ENCODE results near the gene FEZ2.

Gene FEZ2

GRCh38 chr2:36577884-36578283 lies 20.1 kb downstream of the FEZ2 start:
- peaks cover 14% of the 10 kb centered on the region for H3K4me1 Mint-ChIP-seq
- H3K9me3 Mint-ChIP-seq, result no peaks in the 10 kb centered on the region
- no peak for DNase-seq
- peaks cover 70% of the 10 kb centered on the region for H3K36me3 Mint-ChIP-seq
- no peaks in the 10 kb centered on the region for H3K27me3 Mint-ChIP-seq
- H3K4me3 Mint-ChIP-seq, result no peak overlapping the region
- CTCF ChIA-PET, result no interaction called here
- H3K27ac Mint-ChIP-seq, result no peak overlapping the region

DNA sequence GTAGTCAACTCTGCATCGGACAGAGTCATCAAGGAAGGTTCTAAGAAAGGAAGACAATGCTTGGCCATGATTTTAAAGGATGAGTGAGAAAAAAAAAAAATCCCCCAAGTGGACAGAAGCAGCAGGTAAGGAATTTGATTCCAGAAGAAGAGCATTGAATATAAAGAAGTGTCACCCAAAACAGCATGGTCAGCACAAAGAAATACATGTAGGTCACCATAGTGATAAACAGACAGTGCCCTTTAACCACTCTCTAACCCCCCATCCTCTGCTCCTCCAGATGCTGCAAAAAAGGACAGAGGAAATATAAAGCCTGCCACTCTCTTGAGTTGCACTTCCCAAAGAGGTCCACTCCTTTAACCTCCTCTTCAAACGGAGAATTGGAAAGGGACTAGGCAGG lies 23.4 kb downstream of the FEZ2 start:
- H3K9me3 Mint-ChIP-seq, result no peaks in the 10 kb centered on the region
- DNase-seq, result no peak
- H3K4me3 Mint-ChIP-seq, result no peak overlapping the region
- H3K27me3 Mint-ChIP-seq, result no peaks in the 10 kb centered on the region
- CTCF ChIA-PET, result no interaction called here
- no peak overlapping the region for H3K27ac Mint-ChIP-seq
- H3K4me1 Mint-ChIP-seq, result peaks cover 14% of the 10 kb centered on the region
- peaks cover 48% of the 10 kb centered on the region for H3K36me3 Mint-ChIP-seq

DNA sequence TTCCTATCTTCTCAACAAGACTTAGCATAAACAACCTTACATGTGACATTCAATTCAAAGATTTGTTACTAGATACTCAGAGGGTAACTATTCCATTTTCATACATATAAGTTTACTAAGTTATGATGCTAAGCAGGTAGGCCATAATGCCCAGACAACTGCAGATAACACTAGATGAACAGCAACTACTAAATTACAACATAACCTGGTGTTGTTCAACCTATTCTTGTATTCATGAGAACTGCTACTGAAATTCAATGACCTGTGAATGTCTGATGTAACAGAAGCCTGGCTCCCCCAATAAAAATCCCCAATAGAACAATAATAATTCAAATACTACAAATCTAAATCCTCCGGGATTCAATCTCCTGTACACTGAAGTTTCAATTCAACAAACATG lies 24.8 kb downstream of the FEZ2 start:
- no peak for DNase-seq
- H3K4me1 Mint-ChIP-seq, result peaks cover 1% of the 10 kb centered on the region
- no peak overlapping the region for H3K27ac Mint-ChIP-seq
- H3K4me3 Mint-ChIP-seq, result no peak overlapping the region
- H3K27me3 Mint-ChIP-seq, result no peaks in the 10 kb centered on the region
- peaks cover 34% of the 10 kb centered on the region for H3K36me3 Mint-ChIP-seq
- no peaks in the 10 kb centered on the region for H3K9me3 Mint-ChIP-seq
- CTCF ChIA-PET, result interaction anchor here (0.6 kb wide), 1 partner anchor 10 kb away, joined by 5 read pairs; no protein-coding TSS in a partner anchor

DNA sequence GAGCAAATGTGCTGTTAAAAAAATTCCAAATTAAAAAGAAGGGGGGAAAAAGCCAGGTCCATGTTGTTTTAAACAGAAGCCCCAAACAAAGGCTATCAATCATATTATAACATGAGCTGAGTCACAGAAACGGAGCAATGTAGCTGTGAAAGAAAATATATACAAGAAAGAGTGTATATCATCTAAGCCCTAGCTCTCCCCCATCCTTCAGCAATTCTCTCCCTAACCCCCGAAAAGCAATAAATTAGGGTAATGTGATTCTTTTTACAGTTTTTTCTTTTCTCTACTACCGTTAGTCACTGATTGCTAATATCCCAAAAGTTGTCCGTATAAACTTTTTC lies 25.3 kb downstream of the FEZ2 start:
- no peak overlapping the region for H3K27ac Mint-ChIP-seq
- no peak overlapping the region for H3K4me3 Mint-ChIP-seq
- CTCF ChIA-PET, result no interaction called here
- no peak for DNase-seq
- no peaks in the 10 kb centered on the region for H3K9me3 Mint-ChIP-seq
- no peaks in the 10 kb centered on the region for H3K4me1 Mint-ChIP-seq
- H3K27me3 Mint-ChIP-seq, result no peaks in the 10 kb centered on the region
- H3K36me3 Mint-ChIP-seq, result peaks cover 31% of the 10 kb centered on the region

DNA sequence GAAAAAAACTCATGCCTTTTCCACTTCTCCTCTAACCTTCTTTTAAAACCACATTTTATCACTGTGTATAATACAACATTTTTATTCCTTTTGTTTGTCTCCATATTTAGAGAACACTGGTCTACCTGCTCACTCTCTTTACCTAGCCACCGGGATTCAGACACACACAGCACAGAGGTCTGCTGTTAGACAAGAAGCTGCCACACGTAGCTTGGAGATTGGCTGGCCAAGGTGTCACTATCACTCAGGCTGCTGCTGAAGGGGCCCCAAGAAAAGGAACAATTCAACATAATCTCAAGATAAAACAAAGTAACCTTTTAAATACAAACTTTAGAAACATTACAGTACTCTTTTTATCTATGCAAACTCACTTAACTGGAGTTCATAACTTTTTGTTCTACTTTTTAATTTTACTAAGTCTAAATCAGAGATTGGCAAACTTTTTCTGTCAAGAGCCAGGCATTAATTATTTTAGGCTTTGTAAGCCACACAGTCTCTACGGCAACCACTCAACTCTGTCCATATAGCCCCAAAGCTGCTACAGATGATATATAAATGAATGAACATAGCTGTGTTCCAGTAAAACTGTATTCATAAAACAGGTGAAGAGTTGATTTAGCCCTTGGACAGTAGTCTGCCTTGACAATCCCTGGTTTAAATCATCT lies 25.8 kb downstream of the FEZ2 start:
- Mint-ChIP-seq H3K4me1 (no peaks in the 10 kb centered on the region), H3K9me3 (no peaks in the 10 kb centered on the region), H3K27ac (no peak overlapping the region), H3K36me3 (peaks cover 31% of the 10 kb centered on the region), H3K4me3 (no peak overlapping the region), H3K27me3 (no peaks in the 10 kb centered on the region)
- CTCF ChIA-PET, result no interaction called here
- no peak for DNase-seq

GRCh38 chr2:36570416-36570815 lies 27.6 kb downstream of the FEZ2 start:
- H3K27ac Mint-ChIP-seq, result no peak overlapping the region
- H3K4me1 Mint-ChIP-seq, result no peaks in the 10 kb centered on the region
- H3K36me3 Mint-ChIP-seq, result peaks cover 29% of the 10 kb centered on the region
- DNase-seq, result no peak
- H3K27me3 Mint-ChIP-seq, result no peaks in the 10 kb centered on the region
- CTCF ChIA-PET, result no interaction called here
- no peaks in the 10 kb centered on the region for H3K9me3 Mint-ChIP-seq
- H3K4me3 Mint-ChIP-seq, result no peak overlapping the region

GRCh38 chr2:36569267-36569856 lies 28.6 kb downstream of the FEZ2 start:
- no peak overlapping the region for H3K27ac Mint-ChIP-seq

DNA sequence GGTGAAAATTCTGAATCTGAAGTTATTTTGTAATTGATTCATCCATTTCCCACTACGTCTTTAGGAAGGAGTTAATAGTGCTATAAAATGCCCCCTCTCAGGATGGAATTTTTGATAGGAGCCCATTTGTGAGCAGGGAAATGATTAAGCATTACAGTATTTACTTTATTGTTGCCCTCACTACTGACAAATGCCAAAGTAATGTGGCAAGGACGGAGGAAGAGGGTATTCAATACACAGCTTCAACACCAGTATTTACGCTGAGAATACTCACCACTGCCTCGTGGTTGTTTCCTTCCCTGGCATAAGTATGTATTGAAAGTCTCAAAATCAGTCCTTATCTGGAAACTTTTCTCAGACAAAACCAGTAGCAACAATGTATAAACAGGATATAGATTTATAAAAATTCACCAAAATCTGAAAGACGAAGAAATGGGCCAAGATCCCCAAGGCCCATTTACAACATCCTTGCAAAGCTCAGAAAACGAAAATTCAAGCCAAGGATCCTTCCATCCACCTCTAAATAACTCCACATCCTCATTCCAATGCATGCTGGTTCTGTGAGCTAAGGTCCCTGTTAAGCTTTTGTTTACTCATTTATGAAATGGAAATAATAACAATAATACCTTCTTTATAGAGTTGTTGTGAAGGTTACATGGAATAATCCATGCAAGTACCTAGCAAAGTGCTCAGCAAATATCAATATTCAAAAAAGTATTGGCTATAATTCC lies 29.3 kb downstream of the FEZ2 start:
- peaks cover 2% of the 10 kb centered on the region for H3K4me1 Mint-ChIP-seq
- no peak for DNase-seq
- CTCF ChIA-PET, result no interaction called here
- no peaks in the 10 kb centered on the region for H3K9me3 Mint-ChIP-seq
- no peak overlapping the region for H3K27ac Mint-ChIP-seq
- peaks cover 26% of the 10 kb centered on the region for H3K36me3 Mint-ChIP-seq
- H3K27me3 Mint-ChIP-seq, result no peaks in the 10 kb centered on the region
- no peak overlapping the region for H3K4me3 Mint-ChIP-seq

More at GRCh38 chr2:36569267-36569856, 28.6 kb downstream of the FEZ2 start:
- CTCF ChIA-PET, result no interaction called here
- Mint-ChIP-seq H3K27me3 (no peaks in the 10 kb centered on the region), H3K36me3 (peaks cover 28% of the 10 kb centered on the region), H3K4me1 (no peaks in the 10 kb centered on the region), H3K9me3 (no peaks in the 10 kb centered on the region), H3K4me3 (no peak overlapping the region)
- no peak for DNase-seq

- H3K9me3 Mint-ChIP-seq, result no peaks in the 10 kb centered on the region
- no peaks in the 10 kb centered on the region for H3K27me3 Mint-ChIP-seq
- CTCF ChIA-PET, result no interaction called here
- H3K4me3 Mint-ChIP-seq, result no peak overlapping the region
- no peak overlapping the region for H3K27ac Mint-ChIP-seq
- H3K36me3 Mint-ChIP-seq, result peaks cover 23% of the 10 kb centered on the region
- peaks cover 7% of the 10 kb centered on the region for H3K4me1 Mint-ChIP-seq
- no peak for DNase-seq
Observed at GRCh38 chr2:36567711-36568408, 30.1 kb downstream of the FEZ2 start.

- no peak for DNase-seq
- no peak overlapping the region for H3K4me3 Mint-ChIP-seq
- no peak overlapping the region for H3K27ac Mint-ChIP-seq
- peaks cover 18% of the 10 kb centered on the region for H3K36me3 Mint-ChIP-seq
- peaks cover 8% of the 10 kb centered on the region for H3K4me1 Mint-ChIP-seq
- no peaks in the 10 kb centered on the region for H3K27me3 Mint-ChIP-seq
- CTCF ChIA-PET, result no interaction called here
- H3K9me3 Mint-ChIP-seq, result no peaks in the 10 kb centered on the region
Observed at GRCh38 chr2:36566887-36567286, 31.1 kb downstream of the FEZ2 start.

DNA sequence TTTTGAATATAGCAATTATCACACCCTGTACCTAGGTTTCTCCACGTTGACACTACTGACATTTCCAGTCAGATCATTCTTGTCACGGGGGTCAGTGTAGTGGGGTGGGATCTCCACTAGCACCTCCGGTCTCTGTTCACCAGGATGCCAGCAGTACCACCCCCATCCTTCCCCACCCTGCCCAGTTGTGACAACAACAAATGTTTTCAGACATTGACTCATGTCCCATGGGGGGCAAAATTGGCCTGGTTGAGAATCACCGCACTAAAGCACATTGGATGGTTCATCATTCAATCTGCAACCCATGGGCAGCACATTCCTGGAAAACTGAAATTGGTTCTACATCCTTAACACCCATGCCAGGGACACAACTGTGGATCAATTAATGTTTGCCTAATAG lies 32.3 kb downstream of the FEZ2 start:
- Mint-ChIP-seq H3K27me3 (no peaks in the 10 kb centered on the region), H3K9me3 (no peaks in the 10 kb centered on the region), H3K4me1 (peaks cover 8% of the 10 kb centered on the region), H3K27ac (no peak overlapping the region), H3K36me3 (peaks cover 19% of the 10 kb centered on the region), H3K4me3 (no peak overlapping the region)
- DNase-seq, result no peak
- CTCF ChIA-PET, result no interaction called here

GRCh38 chr2:36564377-36564930 lies 33.5 kb downstream of the FEZ2 start:
- H3K9me3 Mint-ChIP-seq, result no peaks in the 10 kb centered on the region
- peaks cover 8% of the 10 kb centered on the region for H3K4me1 Mint-ChIP-seq
- no peaks in the 10 kb centered on the region for H3K27me3 Mint-ChIP-seq
- CTCF ChIA-PET, result no interaction called here
- DNase-seq, result no peak
- H3K36me3 Mint-ChIP-seq, result peaks cover 23% of the 10 kb centered on the region
- H3K4me3 Mint-ChIP-seq, result no peak overlapping the region
- H3K27ac Mint-ChIP-seq, result no peak overlapping the region

DNA sequence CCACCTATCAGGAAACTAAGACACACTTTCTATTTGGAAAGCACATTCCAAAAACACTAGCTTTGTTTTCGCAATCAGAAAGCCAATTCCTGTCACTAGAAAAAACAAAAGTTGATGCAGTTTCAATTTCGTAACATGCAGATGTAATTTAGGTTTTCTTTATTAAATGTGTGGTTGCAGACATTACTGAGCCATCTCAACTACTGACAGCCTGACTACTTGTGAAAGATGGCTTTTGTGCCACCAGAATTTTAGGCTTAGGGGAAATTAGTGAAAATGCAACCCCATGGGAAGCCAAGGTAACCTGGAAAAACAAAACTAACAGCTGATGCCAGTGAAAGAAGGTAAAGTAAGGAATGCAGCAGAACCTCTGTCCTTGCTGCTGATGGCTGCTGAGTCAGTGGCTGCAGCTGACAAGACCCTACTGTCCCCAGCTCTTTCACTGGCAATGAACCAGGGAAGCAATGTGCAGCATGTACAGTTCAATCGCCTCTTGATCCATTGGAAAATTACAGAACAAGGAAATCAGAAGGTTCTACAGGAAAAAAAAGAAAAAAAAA lies 34.9 kb downstream of the FEZ2 start:
- DNase-seq, result no peak
- H3K27me3 Mint-ChIP-seq, result no peaks in the 10 kb centered on the region
- H3K36me3 Mint-ChIP-seq, result peaks cover 23% of the 10 kb centered on the region
- CTCF ChIA-PET, result interaction anchor here (0.7 kb wide), 1 partner anchor 10 kb away, joined by 5 read pairs; no protein-coding TSS in a partner anchor
- H3K4me3 Mint-ChIP-seq, result no peak overlapping the region
- H3K9me3 Mint-ChIP-seq, result no peaks in the 10 kb centered on the region
- no peak overlapping the region for H3K27ac Mint-ChIP-seq
- H3K4me1 Mint-ChIP-seq, result peaks cover 8% of the 10 kb centered on the region

- Mint-ChIP-seq H3K4me3 (no peak overlapping the region), H3K36me3 (peaks cover 23% of the 10 kb centered on the region), H3K9me3 (no peaks in the 10 kb centered on the region), H3K27me3 (no peaks in the 10 kb centered on the region), H3K4me1 (peaks cover 8% of the 10 kb centered on the region), H3K27ac (no peak overlapping the region)
- DNase-seq, result no peak
- CTCF ChIA-PET, result no interaction called here
Observed at GRCh38 chr2:36562240-36562639, 35.7 kb downstream of the FEZ2 start.

Measured in activated naive CD4-positive, alpha-beta T cell treated with anti-CD3 and anti-CD28 coated beads, Interleukin-2, amount 10 ng/mL, durations not matched to agents 7 days and 5 days (primary cell).